NCI-H748 (cell line): ENCODE measurements around the gene IFT25.
"Not testable (repeated sequence)": the region's sequence is repeated elsewhere in the genome, so short reads cannot be mapped to it uniquely, and the experiment has no call there.

Experiments used
- DNase-seq: peaks from one replicate; lab custom pipeline; 2025; ENCODE audit not compliant: unreplicated experiment; lab: John Stamatoyannopoulos, UW

IFT25 gene

GRCh38 chr1:53945433-53946251 is at the start of gene IFT25:
TSS of gene IFT25 (minus strand) at chr1:53945699. CDS start at chr1:53940082, 5,617 bp downstream.
- peak; percentile 96 for DNase-seq

DNA sequence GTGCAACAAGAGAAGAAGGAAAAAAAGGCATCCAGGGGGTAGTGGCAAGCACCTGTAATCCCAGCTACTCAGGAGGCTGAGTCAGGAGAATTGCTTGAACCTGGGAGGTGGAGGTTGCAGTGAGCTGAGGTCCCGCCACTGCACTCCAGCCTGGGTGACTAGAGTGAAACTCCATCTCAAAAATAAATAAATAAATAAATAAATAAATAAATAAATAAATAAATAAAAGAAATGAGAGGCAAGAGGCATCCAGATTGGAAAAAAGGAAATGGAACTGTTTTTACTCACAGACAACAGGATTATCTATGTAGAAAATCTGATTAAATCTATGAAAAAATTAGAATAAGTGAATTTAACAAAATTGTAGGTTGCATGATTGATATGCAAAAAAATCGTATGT is 49.0 kb upstream of the IFT25 start:
- DNase-seq = not testable (repeated sequence)

DNA sequence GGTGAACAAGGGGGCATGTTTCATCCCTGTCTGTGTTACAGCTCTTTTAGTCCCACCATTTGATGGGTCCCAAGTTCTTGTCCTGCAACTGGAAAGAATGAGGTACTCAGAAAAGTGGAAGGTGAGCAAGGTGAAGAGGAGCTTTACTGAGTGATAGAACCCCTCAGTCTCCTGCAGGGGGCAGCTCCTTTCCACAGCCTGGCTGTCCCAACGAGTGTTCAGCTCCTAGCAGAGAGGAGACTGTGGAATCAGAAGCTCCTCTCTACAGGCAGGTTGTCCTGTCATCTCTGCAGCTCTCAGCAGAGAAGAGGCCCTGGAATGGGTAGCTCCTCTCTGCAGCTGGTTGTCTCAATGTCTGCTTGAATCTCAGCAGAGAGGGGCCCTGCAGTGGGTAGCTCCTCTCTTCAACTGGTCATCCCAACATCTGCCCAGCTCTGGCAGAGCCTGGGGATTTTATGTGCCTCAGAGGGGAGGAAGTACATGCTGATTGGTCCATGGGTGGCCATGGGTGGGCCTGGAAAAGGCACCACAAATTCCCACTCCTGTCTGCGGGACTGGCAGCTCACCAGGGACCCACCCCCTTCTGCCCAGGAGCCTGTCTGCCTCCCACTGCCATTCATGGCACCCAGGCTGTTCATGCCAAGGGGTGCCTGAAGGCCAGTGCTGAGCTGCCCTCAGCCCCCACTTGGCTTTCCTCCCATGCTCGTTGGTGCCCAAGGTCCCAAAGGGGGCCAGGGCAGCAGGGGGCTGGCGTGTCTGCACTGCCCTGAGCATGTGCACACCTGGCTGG is 46.8 kb upstream of the IFT25 start:
- DNase-seq = no peak

DNA sequence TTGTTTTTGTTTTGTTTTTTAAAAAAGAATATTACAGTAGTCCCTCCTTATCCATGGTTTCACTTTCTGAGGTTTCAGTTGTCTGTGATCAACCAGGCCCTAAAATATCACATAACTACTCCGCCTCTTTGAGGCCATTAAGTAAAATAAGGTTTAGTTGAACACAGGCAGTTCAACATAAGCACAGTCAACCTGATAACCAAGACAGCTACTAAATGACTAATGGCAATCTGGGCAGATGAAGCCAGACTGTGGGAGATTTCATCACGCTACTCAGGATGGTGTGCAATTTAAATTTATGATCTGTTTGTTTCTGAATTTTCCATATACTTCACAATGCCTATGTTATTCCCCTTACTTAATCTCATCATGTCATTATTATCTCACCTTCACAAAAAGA is 42.4 kb upstream of the IFT25 start:
- no peak for DNase-seq

DNA sequence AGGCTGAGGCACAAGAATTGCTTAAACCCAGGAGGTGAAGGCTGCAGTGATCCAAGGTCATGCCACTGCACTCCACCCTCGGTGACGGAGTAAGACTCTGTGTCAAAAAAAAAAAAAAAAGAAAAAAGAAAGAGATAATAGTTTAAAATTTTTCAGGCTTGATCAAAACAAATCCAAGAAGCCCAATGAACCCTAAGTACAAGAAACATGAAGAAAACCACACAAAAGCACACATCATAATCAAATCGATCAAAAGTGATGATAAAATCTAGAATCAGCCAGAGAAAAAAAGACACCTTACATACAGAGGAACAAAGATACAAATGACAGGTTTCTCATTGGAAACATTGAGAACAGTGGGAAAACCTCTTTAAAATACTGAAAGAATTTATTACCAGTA is 41.0 kb upstream of the IFT25 start:
- DNase-seq = no peak

DNA sequence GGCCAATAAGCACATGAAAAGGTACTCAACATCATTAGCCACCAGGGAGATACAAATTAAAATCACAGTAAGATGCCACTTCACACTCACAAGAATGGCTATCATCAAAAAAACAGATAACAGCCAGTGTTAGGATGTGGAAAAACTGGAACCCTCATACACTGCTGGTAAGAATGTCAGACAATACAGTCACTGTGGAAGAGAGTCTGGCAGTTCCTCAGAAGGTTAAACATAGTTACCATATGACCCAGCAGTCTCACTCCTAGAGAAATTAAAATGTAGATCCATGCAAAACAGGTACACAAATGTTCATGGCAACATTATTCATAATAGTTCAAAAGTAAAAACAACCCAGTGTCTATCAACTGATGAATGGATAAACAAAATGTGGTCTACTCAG is 39.2 kb upstream of the IFT25 start:
- no peak for DNase-seq

GRCh38 chr1:53982763-53983104 is 37.2 kb upstream of the IFT25 start:
- no peak for DNase-seq

GRCh38 chr1:53982034-53982762 is 36.7 kb upstream of the IFT25 start:
- DNase-seq = no peak

- DNase-seq = no peak
Observed at GRCh38 chr1:53981220-53981619, 35.7 kb upstream of the IFT25 start.

- DNase-seq = no peak
Observed at GRCh38 chr1:53979712-53980450, 34.4 kb upstream of the IFT25 start.

- DNase-seq = no peak
Observed at GRCh38 chr1:53975861-53976260, 30.4 kb upstream of the IFT25 start.

DNA sequence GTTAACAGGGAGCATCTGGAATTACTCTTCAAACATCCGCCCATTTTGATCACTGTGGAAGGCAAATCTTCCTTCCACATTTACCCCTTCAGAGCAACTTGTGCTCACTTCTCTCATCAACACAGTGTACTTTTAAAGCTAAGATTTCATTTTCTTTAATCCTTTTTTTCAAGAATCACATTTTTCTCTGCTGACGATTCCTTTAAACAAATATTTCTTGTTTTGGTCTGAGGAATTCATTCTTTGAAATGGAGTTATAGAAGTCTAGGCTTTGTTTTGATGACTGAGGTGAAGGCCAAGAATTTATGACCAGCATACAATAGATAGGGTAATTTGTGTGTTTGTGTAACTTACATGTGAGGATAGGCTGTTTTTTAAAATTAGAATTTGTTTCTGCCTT is 26.2 kb upstream of the IFT25 start:
- DNase-seq = no peak

DNA sequence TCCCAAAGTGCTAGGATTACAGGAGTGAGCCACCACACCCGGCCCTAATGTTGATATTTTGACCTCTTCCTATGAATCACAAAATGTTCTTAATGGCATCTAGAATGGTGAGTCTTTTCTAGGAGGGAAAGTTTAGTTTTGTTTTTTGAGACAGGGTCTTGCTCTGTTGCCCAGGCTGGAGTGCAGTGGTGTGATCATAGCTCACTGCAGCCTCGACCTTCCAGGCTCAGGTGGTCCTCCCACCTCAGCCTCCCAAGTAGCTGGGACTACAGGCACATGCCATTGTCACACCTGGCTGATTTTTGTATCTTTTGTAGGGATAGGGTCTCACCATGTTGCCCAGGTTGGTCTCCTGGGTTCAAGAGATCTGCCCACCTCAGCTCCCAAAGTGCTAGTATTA is 23.8 kb upstream of the IFT25 start:
- DNase-seq = not testable (repeated sequence)

- no peak for DNase-seq
Observed at GRCh38 chr1:53968125-53968513, 22.6 kb upstream of the IFT25 start.

- DNase-seq = no peak
Observed at GRCh38 chr1:53967409-53968124, 22.1 kb upstream of the IFT25 start.

GRCh38 chr1:53966794-53967193 is 21.3 kb upstream of the IFT25 start:
- DNase-seq = no peak

DNA sequence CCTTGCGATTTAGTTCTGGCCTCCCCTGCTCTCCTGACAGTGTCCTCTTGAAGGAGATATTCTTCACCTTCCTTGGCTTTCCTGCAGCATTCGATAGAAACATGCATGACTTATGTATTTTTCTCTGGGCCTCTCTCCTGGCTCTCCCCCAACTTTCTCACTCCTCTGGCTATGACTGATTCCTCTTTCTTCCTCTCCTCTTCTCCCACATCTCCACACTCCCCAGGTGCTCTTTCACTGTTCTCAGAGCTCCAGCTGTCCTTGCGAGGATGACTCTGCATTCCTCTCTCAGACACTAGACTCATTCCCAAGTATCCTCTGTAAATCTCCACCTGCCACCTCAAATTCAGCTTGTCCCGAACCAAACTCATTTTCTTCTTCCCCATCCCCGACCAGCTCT is 18.6 kb upstream of the IFT25 start:
- DNase-seq = no peak

- no peak for DNase-seq
Observed at GRCh38 chr1:53963460-53963859, 18.0 kb upstream of the IFT25 start.

GRCh38 chr1:53962395-53962794 is 16.9 kb upstream of the IFT25 start:
- DNase-seq = no peak

GRCh38 chr1:53959664-53960250 is 14.3 kb upstream of the IFT25 start:
- DNase-seq = peak; percentile 24
